ENCODE measurements around the gene LMTK3. TPM values are rescaled to one million over a fixed set of nuclear protein-coding genes. Genes with fewer than 3 reads are reported as not detected.

Gene LMTK3
- total RNA-seq, 4 donors from 2014 or later, result under 0.01 to 1.8 (median 0.59) TPM; not detected in 1

DNA sequence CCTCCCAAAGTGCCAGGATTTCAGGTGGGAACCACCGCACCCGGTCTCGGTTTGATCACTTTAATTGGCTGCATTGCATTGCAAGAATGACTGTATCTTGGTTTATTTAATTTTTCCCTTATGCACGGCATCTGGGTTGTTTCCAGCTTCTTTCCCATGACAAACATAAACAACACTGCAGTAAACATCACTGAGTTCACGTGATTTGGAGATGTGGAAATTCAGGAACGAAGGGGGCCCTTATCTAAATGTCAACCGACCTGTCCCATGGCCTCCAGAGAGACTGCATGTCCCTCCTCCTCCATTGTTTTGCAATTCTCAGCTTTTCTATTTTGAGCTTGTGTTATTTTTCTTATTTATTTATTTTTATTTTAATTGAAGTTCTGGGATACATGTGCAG, 25.9 kb upstream of the LMTK3 start:
- no peak for DNase-seq (ENCODE audit: low spot score in 2 of 2)
- Histone ChIP-seq H3K4me3 (no peak overlapping the region), H3K4me1 (no peaks in the 10 kb centered on the region), H3K27ac (no peak overlapping the region), H3K9me3 (no peaks in the 10 kb centered on the region), H3K36me3 (no peaks in the 10 kb centered on the region), H3K27me3 (peaks cover 0 to 3% of the 10 kb centered on the region in 2 donors)
- 78 to 82% methylated on average over 7 of the region's 7 CpGs for WGBS, 2 donors
- TF ChIP-seq EP300 (IDR thresholded peaks at IDR 0.05) (no peak), POLR2A (IDR thresholded peaks at IDR 0.05) (no peak)
- TF ChIP-seq, protein P1, sequence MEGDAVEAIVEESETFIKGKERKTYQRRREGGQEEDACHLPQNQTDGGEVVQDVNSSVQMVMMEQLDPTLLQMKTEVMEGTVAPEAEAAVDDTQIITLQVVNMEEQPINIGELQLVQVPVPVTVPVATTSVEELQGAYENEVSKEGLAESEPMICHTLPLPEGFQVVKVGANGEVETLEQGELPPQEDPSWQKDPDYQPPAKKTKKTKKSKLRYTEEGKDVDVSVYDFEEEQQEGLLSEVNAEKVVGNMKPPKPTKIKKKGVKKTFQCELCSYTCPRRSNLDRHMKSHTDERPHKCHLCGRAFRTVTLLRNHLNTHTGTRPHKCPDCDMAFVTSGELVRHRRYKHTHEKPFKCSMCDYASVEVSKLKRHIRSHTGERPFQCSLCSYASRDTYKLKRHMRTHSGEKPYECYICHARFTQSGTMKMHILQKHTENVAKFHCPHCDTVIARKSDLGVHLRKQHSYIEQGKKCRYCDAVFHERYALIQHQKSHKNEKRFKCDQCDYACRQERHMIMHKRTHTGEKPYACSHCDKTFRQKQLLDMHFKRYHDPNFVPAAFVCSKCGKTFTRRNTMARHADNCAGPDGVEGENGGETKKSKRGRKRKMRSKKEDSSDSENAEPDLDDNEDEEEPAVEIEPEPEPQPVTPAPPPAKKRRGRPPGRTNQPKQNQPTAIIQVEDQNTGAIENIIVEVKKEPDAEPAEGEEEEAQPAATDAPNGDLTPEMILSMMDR (IDR thresholded peaks at IDR 0.05), result no peak

DNA sequence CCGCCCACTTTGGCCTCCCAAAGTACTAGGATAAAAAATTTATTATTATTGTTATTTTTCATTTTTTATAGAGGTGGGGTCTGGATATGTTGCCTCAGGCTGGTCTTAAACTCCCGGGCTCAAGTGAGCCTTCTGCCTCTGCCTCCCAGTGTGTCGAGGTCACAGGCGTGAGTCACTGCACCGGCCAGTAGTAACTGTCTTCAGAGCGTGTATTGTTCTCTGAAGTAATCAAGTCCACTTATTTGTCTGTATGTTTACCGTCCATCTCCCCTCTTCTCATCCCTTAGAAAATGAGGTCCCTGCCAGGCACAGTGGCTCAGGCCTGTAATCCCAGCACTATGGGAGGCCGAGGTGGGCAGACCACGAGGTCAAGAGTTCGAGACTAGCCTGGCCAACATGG, 22.1 kb upstream of the LMTK3 start:
- WGBS, 2 donors, result 67 to 72% methylated on average over 10 of the region's 10 CpGs

DNA sequence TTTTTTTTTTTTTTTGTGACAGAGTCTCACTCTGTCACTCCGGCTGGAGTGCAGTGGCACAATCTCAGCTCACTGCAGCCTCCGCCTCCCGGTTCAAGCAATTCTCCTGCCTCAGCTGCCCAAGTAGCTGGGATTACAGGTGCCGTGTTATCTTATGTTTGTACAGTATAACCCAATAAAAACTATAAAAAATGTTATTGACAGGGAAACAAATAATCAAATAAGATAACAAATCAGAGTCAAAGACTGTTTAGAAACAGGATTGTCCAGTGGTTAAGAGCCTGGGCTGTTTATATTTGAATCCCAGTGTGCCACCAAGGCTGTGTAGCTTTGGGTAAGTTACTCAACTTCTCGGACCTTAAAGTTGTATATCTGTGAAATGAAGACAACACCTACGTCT, 19.1 kb upstream of the LMTK3 start:
- Histone ChIP-seq H3K36me3 (no peaks in the 10 kb centered on the region), H3K4me3 (no peak overlapping the region), H3K4me1 (no peaks in the 10 kb centered on the region), H3K9me3 (peaks cover 0 to 43% (median 8%) of the 10 kb centered on the region in 4 donors), H3K27ac (no peak overlapping the region), H3K27me3 (peaks cover 0 to 16% of the 10 kb centered on the region in 2 donors)
- DNase-seq (ENCODE audit: low spot score in 2 of 2), result no peak
- 61 to 67% methylated on average over 6 of the region's 6 CpGs for WGBS, 2 donors
- TF ChIP-seq, protein P1 (IDR thresholded peaks at IDR 0.05), result no peak
- TF ChIP-seq EP300 (IDR thresholded peaks at IDR 0.05) (no peak), POLR2A (IDR thresholded peaks at IDR 0.05) (no peak)

More for the DNA sequence above, 22.1 kb upstream of the LMTK3 start:
- Histone ChIP-seq H3K27ac (no peak overlapping the region), H3K4me3 (no peak overlapping the region), H3K9me3 (peaks cover 0 to 13% (median 4%) of the 10 kb centered on the region in 4 donors), H3K36me3 (no peaks in the 10 kb centered on the region), H3K27me3 (peaks cover 0 to 18% of the 10 kb centered on the region in 2 donors), H3K4me1 (no peaks in the 10 kb centered on the region)
- TF ChIP-seq, protein P1 (IDR thresholded peaks at IDR 0.05), result no peak
- no peak for TF ChIP-seq POLR2A (IDR thresholded peaks at IDR 0.05)
- TF ChIP-seq EP300 (IDR thresholded peaks at IDR 0.05), result no peak
- DNase-seq (ENCODE audit: low spot score in 2 of 2), result no peak

DNA sequence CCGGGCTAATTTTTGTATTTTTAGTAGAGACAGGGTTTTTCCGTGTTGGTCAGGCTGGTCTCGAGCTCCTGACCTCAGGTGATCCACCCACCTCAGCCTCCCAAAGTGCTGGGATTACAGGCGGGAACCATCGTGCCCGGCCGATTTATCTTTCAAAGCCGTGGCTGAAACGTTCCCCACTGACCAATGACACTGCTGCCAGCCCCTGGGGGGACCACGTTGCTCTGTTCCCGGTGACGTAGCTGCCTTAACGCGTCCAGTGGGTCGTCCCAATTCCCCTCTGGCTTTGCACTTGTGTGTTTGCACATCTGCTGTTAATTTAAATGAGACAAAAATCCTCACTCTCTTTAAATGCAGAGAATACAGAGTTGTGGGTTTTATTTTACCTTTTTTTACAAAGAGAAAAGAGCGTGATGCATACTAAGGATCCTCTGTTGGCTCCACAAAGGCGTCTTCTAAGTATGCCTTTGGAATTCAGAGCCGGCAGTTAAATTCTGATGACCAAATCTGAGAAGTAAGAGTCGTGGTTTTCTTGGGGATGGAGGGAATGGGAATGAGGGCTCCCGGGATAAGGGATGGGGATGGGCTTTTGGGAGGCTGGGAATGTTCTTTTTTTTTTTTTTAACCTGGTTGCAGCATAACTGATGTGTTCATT, 18.6 kb upstream of the LMTK3 start:
- no peaks in the 10 kb centered on the region for H3K4me1 ChIP-seq

DNA sequence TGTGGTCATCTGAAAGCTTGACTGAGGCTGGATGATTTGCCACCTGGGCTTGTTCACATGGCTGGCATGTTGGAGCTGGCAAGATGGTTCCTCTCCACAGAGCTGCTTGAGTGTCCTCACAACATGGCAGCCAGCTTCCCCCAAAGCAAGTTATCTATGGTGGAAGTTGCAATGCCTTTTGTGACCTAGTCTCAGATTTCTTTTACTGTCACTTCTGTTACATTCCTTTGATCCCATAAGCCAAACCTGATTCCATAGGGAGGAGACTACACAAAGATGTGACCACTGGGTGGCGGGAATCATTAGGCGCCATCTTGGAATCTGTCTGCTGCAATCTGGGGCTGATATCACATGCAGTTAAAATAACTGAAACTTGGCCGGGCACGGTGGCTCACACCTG, 17.5 kb upstream of the LMTK3 start:
- TF ChIP-seq POLR2A (IDR thresholded peaks at IDR 0.05), result no peak
- TF ChIP-seq, protein P1 (IDR thresholded peaks at IDR 0.05), result no peak
- no peak for TF ChIP-seq EP300 (IDR thresholded peaks at IDR 0.05)
- DNase-seq (ENCODE audit: low spot score in 2 of 2), result no peak
- peaks cover 0 to 23% of the 10 kb centered on the region in 2 donors for H3K27me3 ChIP-seq
- WGBS, 2 donors, result 93 to 95% methylated on average over 4 of the region's 4 CpGs
- H3K9me3 ChIP-seq, result peaks cover 0 to 59% (median 14%) of the 10 kb centered on the region in 4 donors
- no peaks in the 10 kb centered on the region for H3K36me3 ChIP-seq
- no peak overlapping the region for H3K27ac ChIP-seq
- no peaks in the 10 kb centered on the region for H3K4me1 ChIP-seq
- no peak overlapping the region for H3K4me3 ChIP-seq

More for the DNA sequence above, 18.6 kb upstream of the LMTK3 start:
- Histone ChIP-seq H3K9me3 (peaks cover 0 to 49% (median 8%) of the 10 kb centered on the region in 4 donors), H3K4me3 (no peak overlapping the region), H3K27ac (no peak overlapping the region), H3K36me3 (no peaks in the 10 kb centered on the region), H3K27me3 (peaks cover 0 to 16% of the 10 kb centered on the region in 2 donors)
- WGBS, 2 donors, result 38 to 48% methylated on average over 20 of the region's 20 CpGs
- DNase-seq (ENCODE audit: low spot score in 2 of 2), result no peak
- TF ChIP-seq POLR2A (IDR thresholded peaks at IDR 0.05) (no peak), EP300 (IDR thresholded peaks at IDR 0.05) (no peak)
- TF ChIP-seq, protein P1 (IDR thresholded peaks at IDR 0.05), result no peak

Measured in tibial nerve (tissue), 4 donors.